ENCODE results near the gene DSCAML1.
A peak's percentile ranks its signal among the peaks of the same experiment; 100 is the strongest.

Gene DSCAML1

DNA sequence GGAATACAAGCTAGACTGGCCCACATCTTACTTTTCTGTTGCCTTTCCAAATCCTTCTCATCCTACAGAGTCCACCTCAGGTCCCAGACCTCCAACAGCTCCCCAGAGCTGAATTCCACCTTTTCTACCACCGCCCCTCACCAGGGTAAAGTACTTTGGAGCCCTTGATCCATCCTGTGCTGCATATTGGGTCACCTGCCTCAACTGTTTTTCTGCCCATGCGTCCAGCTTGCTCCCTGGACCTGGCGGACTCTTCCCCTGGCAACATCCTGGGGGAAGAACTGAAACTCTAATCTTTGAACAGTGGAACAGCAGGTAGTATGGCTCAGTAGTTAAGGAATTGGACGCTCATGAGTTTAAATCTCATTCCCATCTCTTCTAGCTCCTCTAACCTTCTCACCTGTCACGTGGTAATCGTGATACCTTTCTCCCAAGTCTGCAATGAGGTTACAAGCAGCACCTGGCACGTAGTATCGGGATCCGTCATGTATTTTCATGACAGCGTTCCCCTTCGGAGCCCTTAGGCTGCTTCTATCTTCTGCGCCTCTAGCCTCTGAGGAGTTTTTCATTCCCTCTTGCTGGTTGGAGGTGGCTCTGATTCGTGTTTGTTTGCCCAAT is 371.2 kb downstream of the DSCAML1 start:
- no peak for DNase-seq (ENCODE audit: low read depth)

DNA sequence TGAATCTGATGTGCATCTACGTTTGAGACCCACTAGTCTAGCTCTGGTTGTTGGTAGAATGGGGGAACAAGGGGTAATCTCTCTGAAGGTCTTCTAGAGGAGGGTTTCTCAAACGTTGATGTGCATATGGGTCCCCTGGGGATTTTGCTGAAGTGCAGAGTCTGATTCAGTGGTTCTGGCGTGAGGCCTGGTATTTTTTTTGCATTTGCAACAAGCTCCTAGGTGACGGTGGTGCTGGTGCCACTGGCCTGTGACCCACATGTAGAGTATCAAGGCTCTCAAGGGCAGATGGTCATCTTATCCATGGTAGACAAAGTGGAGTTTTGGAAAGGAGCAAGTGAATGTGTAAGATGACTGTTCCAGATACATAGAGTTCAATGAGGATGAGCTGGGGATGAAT is 372.2 kb downstream of the DSCAML1 start:
- DNase-seq (ENCODE audit: low read depth), result peak; percentile 32

DNA sequence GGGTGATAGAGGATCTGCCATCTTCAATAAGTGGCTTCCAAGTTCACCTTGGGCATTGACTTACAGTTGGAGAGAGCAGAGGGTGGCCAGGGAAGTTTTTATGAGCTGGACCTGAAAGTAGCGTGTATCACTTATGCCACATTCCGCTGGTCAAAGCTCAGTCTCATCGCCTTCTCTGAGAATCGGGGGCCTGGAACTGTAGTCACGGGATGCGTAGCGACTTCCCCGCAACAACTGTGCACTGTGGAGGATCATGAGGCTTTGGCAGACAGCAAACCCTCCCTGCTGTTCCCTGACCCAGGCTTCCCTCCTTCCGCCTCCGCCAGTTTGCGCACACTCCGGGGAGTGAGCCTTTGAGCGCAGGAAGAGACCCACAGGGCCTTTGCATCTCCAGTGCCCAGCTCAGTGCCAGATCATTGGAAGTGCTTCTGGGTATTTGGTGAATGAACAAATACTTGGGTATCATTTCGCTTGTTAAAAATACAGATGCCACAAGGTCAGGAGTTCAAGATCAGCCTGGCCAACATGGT is 373.9 kb downstream of the DSCAML1 start:
- no peak for DNase-seq (ENCODE audit: low read depth)

GRCh38 chr11:117421476-117421875 is 375.5 kb downstream of the DSCAML1 start:
- DNase-seq (ENCODE audit: low read depth), result no peak

GRCh38 chr11:117421041-117421440 is 376.0 kb downstream of the DSCAML1 start:
- DNase-seq (ENCODE audit: low read depth), result no peak

GRCh38 chr11:117420598-117420997 is 376.4 kb downstream of the DSCAML1 start:
- DNase-seq (ENCODE audit: low read depth), result no peak

DNA sequence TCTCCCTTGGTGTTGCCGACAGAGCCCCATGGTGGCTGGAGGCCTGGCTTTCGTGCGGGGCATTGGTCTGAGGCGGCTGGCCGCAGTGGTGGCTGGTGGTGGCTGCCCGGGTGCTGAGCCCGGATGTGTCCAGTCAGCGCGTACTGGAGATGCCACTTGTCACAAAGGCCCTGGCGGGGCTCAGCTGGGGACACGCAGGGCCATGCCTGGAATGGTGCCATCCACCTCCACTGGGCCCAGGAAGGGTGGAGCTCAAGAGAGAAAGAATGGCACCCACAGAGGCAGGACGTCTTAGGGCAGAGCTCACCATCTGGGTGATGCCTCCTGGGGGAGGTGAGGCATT is 376.9 kb downstream of the DSCAML1 start:
- no peak for DNase-seq (ENCODE audit: low read depth)

- peak; percentile 15 for DNase-seq (ENCODE audit: low read depth)
Observed at GRCh38 chr11:117419482-117420142, 377.4 kb downstream of the DSCAML1 start.

- DNase-seq (ENCODE audit: low read depth), result no peak
Observed at GRCh38 chr11:117418737-117419481, 378.1 kb downstream of the DSCAML1 start.

GRCh38 chr11:117417856-117418255 is 379.2 kb downstream of the DSCAML1 start:
- DNase-seq (ENCODE audit: low read depth), result no peak

- DNase-seq (ENCODE audit: low read depth), result no peak
Observed at GRCh38 chr11:117417342-117417741, 379.7 kb downstream of the DSCAML1 start.

DNA sequence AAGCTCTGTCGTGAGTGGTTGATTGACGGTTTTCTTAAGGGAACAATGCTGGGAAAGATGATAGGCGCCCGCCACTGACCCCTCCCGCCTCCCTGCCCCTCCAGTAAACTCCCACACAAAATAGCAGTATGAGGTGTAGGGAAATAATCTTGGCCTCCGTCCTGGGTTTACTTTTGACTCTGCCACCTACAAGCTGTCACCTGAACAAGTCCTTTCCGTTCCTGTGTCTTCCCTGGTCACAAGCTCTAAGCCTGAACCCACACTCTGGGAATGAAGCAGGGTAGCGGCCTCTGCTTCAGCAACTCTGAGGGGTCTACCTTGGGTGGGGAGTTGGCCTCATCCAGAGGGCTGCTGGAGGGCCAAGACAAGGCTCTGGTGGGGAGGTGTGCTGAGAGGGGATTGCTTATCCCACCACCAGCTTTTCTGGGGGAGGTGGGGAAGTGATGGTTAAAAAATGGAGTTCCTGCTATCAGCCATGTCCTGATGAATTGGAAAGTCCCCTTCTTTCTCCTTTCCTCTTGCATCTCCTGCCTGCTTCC is 381.6 kb downstream of the DSCAML1 start:
- DNase-seq (ENCODE audit: low read depth), result no peak

GRCh38 chr11:117414724-117415123 is 382.3 kb downstream of the DSCAML1 start:
- no peak for DNase-seq (ENCODE audit: low read depth)

- no peak for DNase-seq (ENCODE audit: low read depth)
Observed at GRCh38 chr11:117413616-117414015, 383.4 kb downstream of the DSCAML1 start.

- no peak for DNase-seq (ENCODE audit: low read depth)
Observed at GRCh38 chr11:117412653-117413275, 384.3 kb downstream of the DSCAML1 start.

- no peak for DNase-seq (ENCODE audit: low read depth)
Observed at GRCh38 chr11:117412176-117412575, 384.8 kb downstream of the DSCAML1 start.

GRCh38 chr11:117411736-117412135 is 385.3 kb downstream of the DSCAML1 start:
- no peak for DNase-seq (ENCODE audit: low read depth)

DNA sequence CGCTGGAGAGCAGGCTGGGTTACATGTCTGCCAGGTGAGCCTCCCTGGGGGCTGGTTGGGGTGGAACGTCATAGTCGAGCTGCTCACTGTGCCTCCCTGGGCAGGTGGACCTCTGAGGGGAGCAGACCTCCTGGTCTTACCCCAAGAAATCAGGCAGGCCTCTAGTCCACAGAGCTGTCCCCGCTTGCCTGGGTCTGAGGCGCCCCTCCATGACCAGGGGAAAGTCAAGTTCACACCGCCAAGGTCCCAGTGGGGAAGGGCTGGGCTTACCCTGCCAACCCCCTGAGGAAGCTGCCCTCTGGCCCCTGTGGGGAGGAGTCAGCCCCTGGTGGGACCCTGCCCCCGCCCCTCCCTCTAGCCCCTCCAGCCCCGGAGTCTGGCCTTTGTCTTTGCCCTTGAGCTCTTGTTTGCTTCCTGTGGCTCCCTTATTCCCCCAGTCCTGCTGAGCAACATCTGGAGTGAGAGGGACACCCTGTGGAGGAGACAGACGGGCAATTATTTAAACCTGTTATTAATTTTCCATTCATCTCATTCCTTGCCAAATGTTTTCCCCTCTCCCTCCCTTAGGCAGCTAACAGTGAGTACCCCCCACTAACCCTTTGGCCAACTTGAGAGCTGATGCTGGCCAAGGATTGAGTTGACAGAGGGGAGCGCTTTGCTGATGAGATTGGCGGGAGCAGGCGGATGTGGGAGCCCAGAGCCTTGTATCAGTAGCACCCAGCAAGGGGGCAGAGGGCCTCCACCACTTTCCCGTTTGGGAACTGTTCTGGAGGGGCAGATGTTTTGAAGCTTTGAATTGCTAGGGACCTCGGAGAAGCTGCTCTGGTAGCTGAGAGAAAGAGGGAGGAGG is 385.9 kb downstream of the DSCAML1 start:
- no peak for DNase-seq (ENCODE audit: low read depth)

- DNase-seq (ENCODE audit: low read depth), result no peak
Observed at GRCh38 chr11:117410238-117410637, 386.8 kb downstream of the DSCAML1 start.

DNA sequence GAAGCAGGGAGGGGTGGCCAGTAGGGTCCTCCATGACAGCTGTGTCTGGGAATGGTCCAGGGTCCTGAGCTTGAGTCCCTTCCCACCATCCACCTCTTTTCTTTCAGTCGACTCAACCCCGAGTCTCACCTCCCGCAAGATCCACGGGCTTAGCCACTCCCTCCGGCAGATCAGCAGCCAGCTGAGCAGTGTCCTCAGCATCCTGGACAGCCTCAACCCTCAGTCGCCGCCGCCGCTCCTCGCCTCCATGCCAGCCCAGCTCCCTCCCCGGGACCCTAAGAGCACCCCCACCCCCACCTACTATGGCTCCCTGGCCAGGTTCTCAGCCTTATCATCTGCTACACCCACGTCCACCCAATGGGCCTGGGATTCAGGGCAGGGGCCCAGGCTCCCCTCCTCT is 387.5 kb downstream of the DSCAML1 start:
- DNase-seq (ENCODE audit: low read depth), result no peak

DNA sequence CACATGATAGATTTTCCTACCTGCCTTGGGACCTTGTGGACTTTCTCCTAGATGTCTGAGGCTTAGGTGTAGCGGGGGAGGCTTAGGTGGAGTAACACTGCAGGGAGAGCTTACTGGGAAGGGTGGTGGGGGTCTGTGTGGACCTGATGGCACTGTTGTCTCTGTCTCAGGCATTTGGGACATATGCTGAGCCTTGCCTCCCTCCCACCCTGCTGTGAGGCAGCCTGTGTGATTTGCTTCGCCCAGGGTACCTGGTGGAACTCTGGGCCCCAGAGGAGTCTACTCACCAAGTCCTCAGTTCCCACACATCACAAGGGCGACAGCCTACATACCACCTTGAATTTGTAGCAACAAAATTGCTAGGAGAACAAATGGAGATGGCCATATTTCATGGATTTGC is 388.7 kb downstream of the DSCAML1 start:
- DNase-seq (ENCODE audit: low read depth), result no peak

Data from GM04504 (cell line).